ENCODE measurements around the gene TSSK2. TPM values are rescaled to one million over a fixed set of nuclear protein-coding genes. Genes with fewer than 3 reads are reported as not detected.
A peak's percentile ranks its signal among the peaks of the same experiment; 100 is the strongest.

The TSSK2 gene
- total RNA-seq, 1 donor from 2014 or later, result not detected

DNA sequence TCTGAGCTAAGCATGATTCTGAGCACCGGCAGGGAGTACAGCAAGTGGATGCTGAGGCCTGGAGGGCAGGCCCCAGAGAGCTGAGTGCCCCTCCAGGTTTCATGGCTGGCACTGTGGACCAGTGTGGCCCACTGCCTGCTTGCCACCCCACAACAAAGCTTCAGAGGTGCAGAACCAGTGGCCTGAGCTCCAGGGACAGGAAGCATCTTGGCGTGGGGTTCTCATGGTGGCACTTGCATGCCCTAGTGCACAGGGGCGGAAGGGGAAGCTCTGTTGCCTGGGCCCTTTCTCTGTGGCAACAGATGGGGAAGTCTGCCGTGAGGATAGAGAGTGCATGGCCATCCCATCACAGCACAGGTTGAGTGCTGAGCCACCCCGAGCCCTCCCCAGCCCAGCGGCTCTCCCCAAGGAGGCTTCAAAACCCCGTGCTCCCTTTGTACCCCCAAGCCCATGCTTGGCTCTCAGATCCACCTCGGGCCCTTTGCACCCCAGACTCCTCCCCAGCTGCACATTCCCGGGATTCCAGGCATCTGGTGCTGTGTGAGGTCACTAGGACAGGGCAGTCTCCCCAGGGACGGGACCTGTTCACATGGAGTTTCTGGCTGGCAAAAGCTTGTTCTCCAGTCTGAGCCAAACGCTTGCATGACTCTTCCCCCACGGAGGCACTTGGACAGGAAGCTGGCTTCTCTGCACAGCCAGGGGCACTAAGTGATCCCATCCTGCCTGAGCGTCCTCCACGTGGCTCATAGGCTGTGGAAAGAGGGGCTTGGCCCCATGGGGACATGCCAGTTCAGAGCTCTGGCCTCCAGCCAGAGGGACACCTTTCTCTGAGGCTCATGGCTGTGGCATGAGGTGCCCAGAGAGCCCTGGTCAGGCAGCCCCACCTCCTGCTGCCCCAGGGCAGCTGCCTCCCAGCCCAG, 43.3 kb downstream of the TSSK2 start:
- Histone ChIP-seq H3K4me3 (ENCODE audit: low read length in 3 of 3) (peak overlapping the region in 1 of 3 donors; percentile 22), H3K9ac (ENCODE audit: low read depth in 1 of 3, low read length in 3 of 3) (peak overlapping the region in 2 of 3 donors; percentile 43 to 99), H3K4me1 (ENCODE audit: control insufficient read depth in 3 of 3, insufficient read depth in 3 of 3, low read length in 3 of 3) (peaks cover 50 to 77% (median 73%) of the 10 kb centered on the region in 3 donors), H3K27me3 (ENCODE audit: control insufficient read depth in 3 of 3, insufficient read depth in 3 of 3, low read length in 3 of 3) (peaks cover 4 to 8% (median 5%) of the 10 kb centered on the region in 3 donors), H3K27ac (ENCODE audit: low read depth, low read length) (no peak overlapping the region), H3K9me3 (ENCODE audit: control insufficient read depth in 3 of 3, low read length in 3 of 3) (no peaks in the 10 kb centered on the region), H3K36me3 (ENCODE audit: control insufficient read depth in 3 of 3, insufficient read depth in 3 of 3, low read length in 3 of 3) (peaks cover 4 to 12% (median 6%) of the 10 kb centered on the region in 3 donors)

DNA sequence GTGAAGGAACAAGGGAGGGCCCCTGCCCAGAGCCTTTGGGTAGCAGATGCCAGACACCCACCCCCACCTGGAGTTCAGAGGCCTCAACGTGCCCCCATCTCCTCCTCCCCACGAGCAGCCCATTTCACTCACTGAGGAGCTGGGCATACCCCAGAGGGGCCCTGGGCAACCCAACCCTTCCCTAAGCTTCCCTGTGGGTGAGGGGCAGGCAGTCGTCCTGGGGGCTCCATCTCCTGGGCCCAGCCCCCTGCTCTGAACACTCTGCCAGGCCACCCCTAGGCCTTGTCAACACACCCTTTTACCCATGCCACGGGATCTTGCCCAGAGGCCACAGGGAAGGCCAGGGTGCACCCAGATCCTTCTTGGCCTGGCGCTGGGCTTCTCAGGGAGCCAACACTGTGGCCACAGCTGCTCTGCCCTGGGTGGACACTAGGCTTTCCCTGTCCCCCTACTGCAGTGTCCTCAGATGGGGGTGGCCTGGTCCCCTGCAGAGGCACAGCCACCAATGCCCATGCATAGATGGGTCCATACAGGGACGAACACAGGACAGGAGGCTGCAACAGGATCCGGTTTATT, 44.0 kb downstream of the TSSK2 start:
- peaks cover 6 to 14% (median 8%) of the 10 kb centered on the region in 3 donors for H3K36me3 ChIP-seq (ENCODE audit: control insufficient read depth in 3 of 3, insufficient read depth in 3 of 3, low read length in 3 of 3)
- peaks cover 48 to 76% (median 72%) of the 10 kb centered on the region in 3 donors for H3K4me1 ChIP-seq (ENCODE audit: control insufficient read depth in 3 of 3, insufficient read depth in 3 of 3, low read length in 3 of 3)
- peak overlapping the region in 2 of 3 donors; percentile 43 to 99 for H3K9ac ChIP-seq (ENCODE audit: low read depth in 1 of 3, low read length in 3 of 3)
- peaks cover 0 to under 1% (median 0%) of the 10 kb centered on the region in 3 donors for H3K27me3 ChIP-seq (ENCODE audit: control insufficient read depth in 3 of 3, insufficient read depth in 3 of 3, low read length in 3 of 3)
- H3K4me3 ChIP-seq (ENCODE audit: low read length in 3 of 3), result no peak overlapping the region
- no peak overlapping the region for H3K27ac ChIP-seq (ENCODE audit: low read depth, low read length)
- no peaks in the 10 kb centered on the region for H3K9me3 ChIP-seq (ENCODE audit: control insufficient read depth in 3 of 3, low read length in 3 of 3)

DNA sequence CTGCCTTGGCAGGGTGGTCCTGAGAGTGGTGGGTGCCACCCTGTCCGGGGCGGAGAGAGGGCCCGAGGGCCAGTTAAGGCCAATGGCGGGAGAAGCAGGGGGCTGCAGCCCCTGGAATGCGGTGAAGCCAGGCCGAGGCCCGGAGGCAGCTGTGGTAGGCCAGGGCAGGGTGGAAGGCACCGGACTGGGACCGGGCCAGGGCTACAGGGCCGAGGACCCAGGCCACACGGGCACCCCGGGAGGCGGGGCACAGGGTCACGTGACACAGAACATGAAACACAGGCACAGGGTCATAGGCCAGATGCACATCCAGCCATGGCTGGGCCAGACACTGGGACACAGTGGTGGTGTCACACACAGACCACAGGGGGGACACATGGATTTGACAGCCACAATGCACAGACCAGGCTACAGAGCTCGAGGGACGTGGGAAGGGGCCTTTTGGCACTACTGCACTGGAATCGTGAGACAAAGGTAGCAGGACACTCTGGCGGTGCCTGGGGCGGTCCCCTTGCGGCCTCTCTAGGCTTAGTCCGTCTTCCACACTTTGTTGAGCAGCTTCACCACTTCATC, 44.6 kb downstream of the TSSK2 start:
- H3K27me3 ChIP-seq (ENCODE audit: control insufficient read depth in 3 of 3, insufficient read depth in 3 of 3, low read length in 3 of 3), result no peaks in the 10 kb centered on the region
- no peak overlapping the region for H3K4me3 ChIP-seq (ENCODE audit: low read length in 3 of 3)
- H3K27ac ChIP-seq (ENCODE audit: low read depth, low read length), result no peak overlapping the region
- H3K9me3 ChIP-seq (ENCODE audit: control insufficient read depth in 3 of 3, low read length in 3 of 3), result no peaks in the 10 kb centered on the region
- peaks cover 42 to 73% (median 66%) of the 10 kb centered on the region in 3 donors for H3K4me1 ChIP-seq (ENCODE audit: control insufficient read depth in 3 of 3, insufficient read depth in 3 of 3, low read length in 3 of 3)
- H3K36me3 ChIP-seq (ENCODE audit: control insufficient read depth in 3 of 3, insufficient read depth in 3 of 3, low read length in 3 of 3), result peaks cover 11 to 19% (median 12%) of the 10 kb centered on the region in 3 donors
- H3K9ac ChIP-seq (ENCODE audit: low read depth in 1 of 3, low read length in 3 of 3), result peak overlapping the region in 1 of 3 donors; percentile 99

DNA sequence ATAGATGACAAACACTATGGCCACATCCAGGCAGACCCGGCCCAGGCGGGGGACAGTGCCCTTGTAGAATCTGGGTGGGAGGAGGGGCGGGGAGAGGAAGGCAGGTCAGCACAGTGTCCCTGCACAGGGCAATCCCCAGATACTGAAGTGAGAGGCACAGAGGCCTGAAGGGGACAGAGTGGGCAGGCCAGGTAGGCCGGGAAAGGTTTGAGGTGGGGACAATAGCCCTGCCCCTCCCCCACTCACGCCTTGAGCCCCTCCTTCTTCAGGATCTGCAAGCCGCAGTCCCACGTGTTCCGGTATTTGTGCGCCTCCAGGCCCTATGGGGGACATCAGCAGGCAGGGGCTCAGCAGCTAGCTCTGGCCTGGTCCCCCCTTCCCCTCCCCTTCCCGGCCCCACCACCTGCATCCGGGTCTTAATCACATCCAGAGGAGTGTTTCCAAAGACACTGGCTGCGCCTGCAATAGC, 45.1 kb downstream of the TSSK2 start:
- Histone ChIP-seq H3K9ac (ENCODE audit: low read depth in 1 of 3, low read length in 3 of 3) (no peak overlapping the region), H3K9me3 (ENCODE audit: control insufficient read depth in 3 of 3, low read length in 3 of 3) (no peaks in the 10 kb centered on the region), H3K36me3 (ENCODE audit: control insufficient read depth in 3 of 3, insufficient read depth in 3 of 3, low read length in 3 of 3) (peaks cover 12 to 23% (median 17%) of the 10 kb centered on the region in 3 donors), H3K27me3 (ENCODE audit: control insufficient read depth in 3 of 3, insufficient read depth in 3 of 3, low read length in 3 of 3) (no peaks in the 10 kb centered on the region), H3K27ac (ENCODE audit: low read depth, low read length) (no peak overlapping the region), H3K4me1 (ENCODE audit: control insufficient read depth in 3 of 3, insufficient read depth in 3 of 3, low read length in 3 of 3) (peaks cover 38 to 69% (median 61%) of the 10 kb centered on the region in 3 donors), H3K4me3 (ENCODE audit: low read length in 3 of 3) (no peak overlapping the region)

DNA sequence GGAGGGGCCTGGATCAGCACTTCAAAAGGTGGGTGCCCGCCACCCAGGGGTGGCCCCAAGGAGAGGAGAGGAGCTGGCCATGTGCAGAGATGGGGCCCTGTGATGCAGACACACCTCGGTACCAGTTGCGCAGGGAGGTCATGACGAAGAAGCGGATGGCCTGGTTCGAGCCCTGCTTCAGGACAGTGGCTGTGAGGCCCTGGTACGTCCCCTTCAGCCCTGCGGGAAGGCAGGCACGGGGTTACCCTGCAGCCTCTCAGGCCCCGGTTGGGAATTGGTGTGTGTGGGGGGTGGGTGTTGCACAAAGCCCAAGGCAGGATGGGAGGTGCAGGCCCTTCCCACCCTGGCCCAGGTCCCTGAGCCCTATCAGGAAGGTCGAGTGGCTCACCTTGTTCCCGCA, 45.6 kb downstream of the TSSK2 start:
- H3K27me3 ChIP-seq (ENCODE audit: control insufficient read depth in 3 of 3, insufficient read depth in 3 of 3, low read length in 3 of 3), result no peaks in the 10 kb centered on the region
- H3K27ac ChIP-seq (ENCODE audit: low read depth, low read length), result no peak overlapping the region
- H3K9me3 ChIP-seq (ENCODE audit: control insufficient read depth in 3 of 3, low read length in 3 of 3), result no peaks in the 10 kb centered on the region
- peaks cover 38 to 67% (median 61%) of the 10 kb centered on the region in 3 donors for H3K4me1 ChIP-seq (ENCODE audit: control insufficient read depth in 3 of 3, insufficient read depth in 3 of 3, low read length in 3 of 3)
- peaks cover 12 to 23% (median 19%) of the 10 kb centered on the region in 3 donors for H3K36me3 ChIP-seq (ENCODE audit: control insufficient read depth in 3 of 3, insufficient read depth in 3 of 3, low read length in 3 of 3)
- H3K4me3 ChIP-seq (ENCODE audit: low read length in 3 of 3), result no peak overlapping the region
- peak overlapping the region in 1 of 3 donors; percentile 84 for H3K9ac ChIP-seq (ENCODE audit: low read depth in 1 of 3, low read length in 3 of 3)

DNA sequence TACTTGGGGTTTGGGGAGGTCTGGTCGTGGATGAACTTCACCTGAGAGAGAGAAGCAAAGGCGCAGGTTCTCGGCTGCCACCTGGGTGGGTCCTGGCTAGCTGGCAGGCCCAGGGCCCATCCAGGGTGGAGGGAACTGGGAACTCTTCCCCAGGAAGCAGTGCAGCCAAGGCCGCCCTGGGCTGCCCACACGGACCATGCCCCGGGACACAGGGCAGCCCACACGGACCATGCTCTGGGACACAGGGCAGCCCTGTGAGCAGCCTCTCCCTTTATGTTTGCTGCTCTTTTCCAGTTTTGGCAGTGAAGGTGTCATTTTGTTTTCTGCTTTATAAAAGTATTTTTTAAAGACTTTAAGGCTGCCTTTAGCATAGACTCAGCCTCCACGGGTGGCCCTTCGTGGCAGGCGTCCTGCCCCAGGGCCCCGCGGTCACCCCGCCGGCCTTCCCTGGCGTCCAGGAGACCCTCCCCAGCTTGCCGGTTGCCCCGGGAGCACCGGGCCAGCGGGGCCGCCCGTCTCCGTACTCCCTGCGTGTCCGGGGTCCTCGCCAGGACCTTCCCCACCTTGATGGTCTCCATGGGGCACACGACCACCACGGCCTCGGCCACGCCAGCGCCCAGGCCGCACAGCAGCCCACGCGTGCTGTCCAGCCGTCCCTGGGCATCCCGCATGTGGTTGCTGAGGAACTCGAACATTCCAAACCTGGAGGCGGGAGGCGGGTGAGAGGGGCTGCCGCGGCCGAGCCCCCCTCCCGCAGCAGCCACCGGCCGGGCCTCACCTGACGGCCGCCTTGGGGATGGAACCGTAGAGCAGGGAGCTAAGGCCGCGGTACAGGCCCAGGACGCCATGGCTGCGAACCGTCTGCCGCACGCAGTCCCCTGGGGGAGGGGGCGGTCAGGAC, 46.3 kb downstream of the TSSK2 start:
- Histone ChIP-seq H3K4me1 (ENCODE audit: control insufficient read depth in 3 of 3, insufficient read depth in 3 of 3, low read length in 3 of 3) (peaks cover 33 to 63% (median 56%) of the 10 kb centered on the region in 3 donors), H3K9me3 (ENCODE audit: control insufficient read depth in 3 of 3, low read length in 3 of 3) (no peaks in the 10 kb centered on the region), H3K27me3 (ENCODE audit: control insufficient read depth in 3 of 3, insufficient read depth in 3 of 3, low read length in 3 of 3) (no peaks in the 10 kb centered on the region), H3K36me3 (ENCODE audit: control insufficient read depth in 3 of 3, insufficient read depth in 3 of 3, low read length in 3 of 3) (peaks cover 12 to 24% (median 20%) of the 10 kb centered on the region in 3 donors), H3K4me3 (ENCODE audit: low read length in 3 of 3) (peak overlapping the region in 2 of 3 donors; percentile 63 to 70), H3K27ac (ENCODE audit: low read depth, low read length) (peak overlapping the region; percentile 64), H3K9ac (ENCODE audit: low read depth in 1 of 3, low read length in 3 of 3) (peak overlapping the region in 2 of 3 donors; percentile 50 to 84)

DNA sequence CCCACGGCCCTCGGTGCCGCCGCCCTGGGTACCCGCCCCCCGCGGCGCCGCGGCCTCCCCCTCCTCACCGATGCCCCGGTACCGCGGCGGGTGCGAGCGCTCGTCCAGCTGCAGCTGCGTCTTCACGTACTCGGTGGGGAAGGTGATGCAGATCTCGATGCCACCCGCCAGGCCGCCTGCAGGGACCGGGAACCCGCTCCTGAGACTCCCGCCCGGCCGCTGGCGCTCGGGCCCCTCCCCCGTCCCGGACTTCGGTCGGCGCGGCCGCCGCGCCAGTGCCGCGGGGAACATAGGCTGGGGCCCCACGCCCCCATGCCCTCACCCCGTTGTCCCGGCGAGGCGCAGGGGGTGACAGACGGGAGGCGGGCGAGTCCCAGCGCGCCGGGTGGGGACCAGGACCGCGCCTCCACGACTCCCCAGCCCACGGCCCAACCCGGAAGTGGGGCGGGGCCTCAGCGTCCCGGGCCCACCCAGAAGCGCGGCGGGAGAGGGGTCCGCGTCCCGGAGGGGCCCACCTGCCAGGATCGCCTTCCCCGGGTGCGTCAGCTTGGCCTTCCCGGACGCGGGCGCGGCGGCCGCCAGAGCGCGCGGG, 47.1 kb downstream of the TSSK2 start:
- no peaks in the 10 kb centered on the region for H3K9me3 ChIP-seq (ENCODE audit: control insufficient read depth in 3 of 3, low read length in 3 of 3)
- no peaks in the 10 kb centered on the region for H3K27me3 ChIP-seq (ENCODE audit: control insufficient read depth in 3 of 3, insufficient read depth in 3 of 3, low read length in 3 of 3)
- peaks cover 26 to 56% (median 48%) of the 10 kb centered on the region in 3 donors for H3K4me1 ChIP-seq (ENCODE audit: control insufficient read depth in 3 of 3, insufficient read depth in 3 of 3, low read length in 3 of 3)
- H3K9ac ChIP-seq (ENCODE audit: low read depth in 1 of 3, low read length in 3 of 3), result peak overlapping the region in 2 of 3 donors; percentile 50 to 84
- peak overlapping the region; percentile 30 to 70 (median 63) for H3K4me3 ChIP-seq (ENCODE audit: low read length in 3 of 3)
- H3K36me3 ChIP-seq (ENCODE audit: control insufficient read depth in 3 of 3, insufficient read depth in 3 of 3, low read length in 3 of 3), result peaks cover 20 to 31% (median 24%) of the 10 kb centered on the region in 3 donors
- H3K27ac ChIP-seq (ENCODE audit: low read depth, low read length), result peak overlapping the region; percentile 64

DNA sequence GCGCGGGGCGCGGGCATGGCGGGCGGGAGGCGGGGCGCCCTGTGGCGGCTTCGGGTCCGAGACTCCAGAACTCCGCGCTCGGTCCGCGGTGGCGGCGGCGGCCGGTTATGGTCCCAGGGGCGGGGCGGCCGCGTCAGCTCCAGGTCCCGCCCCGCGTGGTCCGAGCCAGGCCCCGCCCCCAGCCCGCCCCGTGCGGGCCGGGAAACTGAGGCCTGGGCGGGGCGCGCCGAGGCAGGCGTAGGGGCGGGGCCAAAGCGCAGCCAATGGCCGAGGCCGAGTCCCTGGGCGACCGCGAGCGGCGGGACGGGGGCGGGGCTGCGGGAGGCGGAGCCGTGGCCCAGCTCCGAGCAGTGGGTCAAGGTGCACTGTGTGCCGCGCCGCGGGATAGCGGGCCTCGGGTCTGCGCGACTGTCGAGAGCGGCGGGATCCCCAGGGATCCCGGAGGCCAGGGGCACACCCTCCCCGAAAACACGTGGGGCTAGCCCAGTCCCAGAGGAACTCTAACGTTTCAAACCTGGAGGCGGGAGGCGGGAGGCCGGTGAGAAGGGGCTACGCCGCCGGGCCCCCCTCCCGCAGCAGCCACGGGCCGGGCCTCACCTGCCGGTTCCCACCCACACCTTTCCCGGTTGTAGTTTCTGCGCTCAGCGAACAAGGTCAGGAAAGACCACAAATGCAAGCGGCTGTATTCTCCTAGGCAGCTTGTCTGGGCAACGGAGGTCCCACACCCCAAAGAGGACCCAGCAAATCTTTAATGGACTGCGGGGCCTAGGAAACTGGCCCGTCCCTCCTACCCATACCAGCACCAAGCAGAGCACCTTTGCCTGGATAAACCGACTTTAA, 47.8 kb downstream of the TSSK2 start, which contains the start of gene SLC25A1:
TSS of gene SLC25A1 (minus strand) at position 80 of the 840 bp plus-strand sequence. CDS start at position 17, 63 bp downstream.
- peak within 1 kb of the TSS; percentile 70 for H3K27ac ChIP-seq (ENCODE audit: low read depth, low read length)
- H3K36me3 ChIP-seq (ENCODE audit: control insufficient read depth in 3 of 3, insufficient read depth in 3 of 3, low read length in 3 of 3), result peaks cover 26 to 37% (median 29%) of the 10 kb centered on the region in 3 donors
- no peaks in the 10 kb centered on the region for H3K9me3 ChIP-seq (ENCODE audit: control insufficient read depth in 3 of 3, low read length in 3 of 3)
- peaks cover 19 to 49% (median 41%) of the 10 kb centered on the region in 3 donors for H3K4me1 ChIP-seq (ENCODE audit: control insufficient read depth in 3 of 3, insufficient read depth in 3 of 3, low read length in 3 of 3)
- H3K27me3 ChIP-seq (ENCODE audit: control insufficient read depth in 3 of 3, insufficient read depth in 3 of 3, low read length in 3 of 3), result no peaks in the 10 kb centered on the region
- peak within 1 kb of the TSS; percentile 59 to 70 (median 63) for H3K4me3 ChIP-seq (ENCODE audit: low read length in 3 of 3)
- H3K9ac ChIP-seq (ENCODE audit: low read depth in 1 of 3, low read length in 3 of 3), result peak within 1 kb of the TSS; percentile 33 to 84 (median 50)
